CD4-positive, alpha-beta T cell treated with Interleukin-15 for 1 hour (primary cell): ENCODE data around the gene ZFP36L1.

Experiments used
- DNase-seq: peaks from one replicate; pipeline ENCODE4 v3.0.0-alpha.2; 2020

The ZFP36L1 gene

DNA sequence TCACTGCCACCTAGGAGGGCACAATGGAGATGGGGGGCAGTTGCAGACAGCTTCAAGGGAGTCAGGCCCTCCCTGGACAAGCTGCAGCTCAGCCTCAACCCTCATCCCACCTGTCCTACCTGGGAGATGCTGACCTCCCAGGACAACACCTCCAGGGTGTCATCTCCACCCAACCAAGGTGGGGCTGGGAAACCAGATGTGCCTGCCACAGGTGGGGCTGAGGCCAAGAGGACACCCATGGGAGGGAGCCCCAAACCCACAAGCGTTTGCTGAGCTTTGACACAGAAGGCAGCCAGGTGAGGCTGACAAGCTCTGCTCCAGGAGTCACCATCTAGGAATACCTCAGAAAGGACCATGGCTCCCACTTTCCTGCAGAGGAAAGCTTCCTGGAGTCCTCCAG is 31.5 kb downstream of the ZFP36L1 start:
- DNase-seq: no peak

DNA sequence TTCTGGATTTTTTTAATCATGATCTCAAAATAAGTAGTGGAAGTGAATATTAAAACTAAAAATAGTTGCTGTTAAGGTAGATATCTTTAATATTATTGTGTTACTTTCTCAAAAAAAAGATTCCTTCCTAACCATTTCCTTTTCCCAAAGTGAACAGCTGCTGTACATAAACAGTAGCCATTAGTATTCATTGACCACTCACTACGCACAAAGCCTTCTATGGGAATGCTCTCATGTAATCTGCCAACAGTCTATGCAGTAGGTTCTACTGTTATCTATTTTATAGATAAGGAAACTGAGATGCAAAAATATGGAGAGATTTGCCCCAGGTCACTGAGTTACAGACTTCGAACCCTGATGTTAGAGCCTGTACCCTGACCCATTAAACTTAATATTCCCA is 32.1 kb downstream of the ZFP36L1 start:
- DNase-seq: no peak

DNA sequence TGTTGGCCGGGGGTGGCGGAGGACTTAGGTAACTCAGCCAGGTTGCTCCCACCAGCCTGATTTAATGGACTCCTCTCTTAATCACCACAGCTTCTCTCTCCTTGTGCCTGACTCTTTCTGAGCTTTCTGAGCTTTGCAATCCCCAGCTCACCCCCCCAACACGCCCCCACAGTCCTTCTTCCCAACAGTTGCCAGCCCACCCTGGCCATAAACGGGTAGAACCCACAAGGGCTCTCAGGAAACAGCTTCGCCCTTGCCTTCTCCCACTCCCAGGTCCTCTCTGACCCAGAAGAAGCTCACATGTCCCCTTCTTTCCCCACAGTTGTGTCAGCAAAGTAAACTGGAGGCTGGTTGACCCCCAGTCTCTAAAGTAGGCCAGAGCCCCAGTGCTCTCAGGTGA is 32.9 kb downstream of the ZFP36L1 start:
- no peak for DNase-seq

DNA sequence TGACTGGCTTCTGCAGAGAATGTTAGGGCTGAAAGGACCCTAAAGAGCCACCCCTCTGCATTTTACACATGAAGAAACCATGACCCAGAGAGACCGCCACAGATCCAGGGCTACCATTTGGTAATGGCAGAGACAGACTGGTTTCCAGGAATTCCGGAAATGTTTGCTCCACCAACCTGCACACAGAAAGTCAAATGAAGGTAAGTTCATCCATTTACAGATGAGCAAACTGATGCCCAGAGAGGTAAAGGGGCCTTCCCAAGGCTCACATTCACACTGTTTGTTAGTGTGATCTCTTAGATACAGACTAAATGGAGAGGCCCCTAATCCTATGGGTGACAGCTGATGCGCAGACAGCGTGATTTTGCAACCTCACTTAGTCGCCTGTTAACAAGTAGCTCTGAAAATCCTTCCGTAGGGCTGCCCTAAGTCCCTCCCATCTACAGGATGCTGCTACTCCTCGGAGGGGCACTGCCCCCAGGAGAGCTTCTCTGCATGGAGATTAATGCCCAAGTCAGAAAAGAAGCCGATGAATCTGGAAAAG is 33.8 kb downstream of the ZFP36L1 start:
- DNase-seq: no peak

DNA sequence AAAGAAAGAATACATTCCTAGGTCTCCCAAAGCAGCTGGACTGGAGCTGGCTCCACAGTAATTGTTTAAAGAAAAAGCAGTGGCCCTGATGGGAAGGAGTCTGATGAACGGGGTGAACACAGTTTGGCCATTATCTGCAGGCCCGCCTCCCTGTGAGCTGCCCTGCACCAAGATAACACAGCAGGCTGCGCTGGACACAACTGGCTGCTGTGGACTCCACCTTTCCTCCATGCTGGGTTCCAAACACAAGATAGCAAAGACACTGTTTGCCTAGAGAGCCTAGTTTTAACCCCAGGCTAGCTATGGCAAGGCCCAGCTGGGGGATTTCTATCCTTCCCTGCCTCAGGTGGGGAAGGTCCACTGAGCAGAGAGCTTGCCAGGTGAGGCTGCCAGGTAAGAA is 34.6 kb downstream of the ZFP36L1 start:
- DNase-seq: no peak

DNA sequence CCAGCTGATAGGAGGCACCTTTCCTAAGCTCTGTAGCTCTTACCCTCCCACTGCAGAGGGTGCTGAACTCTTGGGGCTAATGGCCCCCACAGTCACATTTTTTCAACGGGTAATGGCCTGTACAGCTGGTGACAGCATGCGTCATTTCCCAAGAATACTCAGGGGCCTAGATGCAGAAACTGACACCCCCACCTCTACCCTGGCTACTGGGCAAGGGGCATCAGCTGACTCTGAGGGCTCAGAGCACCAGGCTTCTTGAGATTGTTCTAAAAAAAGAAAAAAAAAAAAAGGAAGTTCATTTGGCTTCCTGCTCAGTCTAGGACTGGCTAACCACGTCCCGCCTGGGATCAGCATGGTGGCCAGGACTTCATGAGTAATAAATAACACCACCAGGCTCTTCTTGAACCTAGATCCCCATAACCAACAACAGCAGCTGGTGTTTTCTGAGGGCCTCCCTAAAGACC is 35.2 kb downstream of the ZFP36L1 start:
- DNase-seq: peak; percentile 73

DNA sequence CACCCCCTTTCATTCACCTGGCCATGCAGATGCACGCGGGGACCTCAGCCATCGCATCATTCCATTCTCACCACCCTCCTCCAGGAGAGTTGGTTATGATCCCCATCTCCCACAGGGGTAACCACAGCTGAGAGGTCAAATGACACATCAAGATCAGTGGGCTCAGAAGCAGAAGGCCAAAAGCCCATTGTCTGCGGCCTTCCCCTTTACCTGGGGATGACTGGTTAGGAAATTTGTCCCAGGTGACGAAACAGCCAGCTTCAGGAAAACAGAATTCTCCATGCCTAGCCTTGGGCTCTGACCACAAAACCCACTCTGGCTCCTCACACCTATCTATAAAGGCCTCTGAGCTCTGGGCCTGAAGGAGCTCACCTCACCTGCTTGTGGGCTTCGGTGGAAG is 36.1 kb downstream of the ZFP36L1 start:
- DNase-seq: no peak

DNA sequence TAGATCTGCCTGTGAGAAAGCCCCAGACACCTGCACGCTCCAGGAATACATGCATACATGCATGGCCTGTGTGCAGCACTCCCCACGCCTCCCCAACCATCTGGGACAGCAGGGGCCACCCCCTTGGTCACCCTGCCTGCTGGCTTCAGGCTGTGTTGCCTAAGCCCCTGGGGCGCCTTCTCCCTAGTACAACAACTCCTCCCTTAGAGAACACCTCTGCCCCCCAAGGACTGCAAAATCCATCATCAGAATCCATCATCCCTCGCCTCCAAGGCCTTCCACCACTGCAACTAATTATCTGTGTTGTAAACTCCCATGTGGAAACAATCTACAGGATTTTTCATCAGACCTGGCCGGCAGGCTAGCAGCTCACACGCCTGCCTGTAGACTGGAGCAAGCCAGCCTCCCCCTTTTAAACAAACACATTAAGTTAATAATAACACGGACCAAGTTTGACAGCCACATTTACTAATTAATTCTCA is 36.8 kb downstream of the ZFP36L1 start:
- DNase-seq: no peak

DNA sequence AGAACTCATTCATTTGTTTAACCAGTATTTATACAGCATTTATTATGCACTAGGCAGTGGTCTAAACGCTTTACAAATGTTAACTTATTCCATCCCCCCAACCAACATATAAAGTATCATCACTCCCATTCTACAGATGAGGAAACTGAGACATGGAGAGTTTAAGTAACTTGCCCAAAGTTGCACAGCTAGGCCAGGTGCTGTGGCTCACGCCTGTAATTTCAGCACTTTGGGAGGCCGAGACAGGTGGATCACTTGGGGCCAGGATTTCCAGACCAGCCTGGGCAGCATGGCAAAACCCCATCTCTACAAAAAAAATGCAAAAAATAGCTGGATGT is 37.9 kb downstream of the ZFP36L1 start:
- no peak for DNase-seq

DNA sequence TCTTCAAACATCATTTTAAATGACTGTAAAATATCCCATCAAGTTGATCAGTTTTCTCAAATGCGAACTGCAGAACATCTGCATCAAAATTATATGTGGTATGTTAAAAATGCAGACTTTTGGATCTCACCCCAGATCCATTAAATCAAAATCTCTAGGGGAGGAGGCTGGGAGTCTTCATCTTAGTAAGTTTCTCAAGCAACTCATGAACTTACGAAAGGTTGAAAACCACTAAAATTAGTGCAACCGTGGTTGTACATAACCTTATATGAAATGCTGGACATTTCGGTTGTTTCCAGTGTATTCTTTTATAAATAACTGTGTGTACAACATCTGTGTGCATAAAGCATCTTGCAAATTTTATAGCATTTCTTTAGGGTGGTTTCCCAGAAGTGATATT is 39.2 kb downstream of the ZFP36L1 start:
- no peak for DNase-seq

DNA sequence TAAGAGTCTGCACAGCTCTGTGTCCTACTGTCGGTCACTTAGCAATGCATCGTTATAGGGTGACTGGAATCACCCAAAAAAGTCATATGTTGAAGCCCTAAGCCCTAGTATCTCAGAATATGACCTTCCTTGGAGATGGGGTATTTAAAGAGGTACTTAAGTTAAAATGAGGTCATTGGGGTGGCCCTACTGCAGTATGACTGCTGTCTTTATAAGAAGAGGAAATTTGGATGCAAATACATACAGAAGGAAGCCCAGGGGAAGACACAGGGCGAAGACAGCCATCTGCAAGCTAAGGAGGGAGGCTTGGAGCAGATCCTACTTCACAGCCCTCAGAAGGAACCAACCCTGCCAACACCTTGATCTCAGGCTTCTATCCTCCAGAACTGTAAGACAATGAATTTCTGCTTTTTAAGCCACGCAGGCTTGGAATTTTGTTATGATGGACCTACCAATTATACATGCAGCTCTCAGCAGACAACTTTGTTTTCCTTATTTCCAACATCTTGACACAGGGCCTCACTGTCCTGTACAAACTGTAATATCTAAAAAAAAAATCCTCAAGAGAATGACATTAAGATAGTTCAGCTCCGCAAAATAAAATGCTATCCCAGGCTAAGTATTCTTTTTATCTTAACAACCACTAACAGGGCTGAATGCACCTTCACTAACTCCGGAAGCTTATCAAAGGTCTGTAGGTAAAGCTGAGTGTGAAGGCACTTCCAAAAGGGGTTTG is 40.4 kb downstream of the ZFP36L1 start:
- no peak for DNase-seq

DNA sequence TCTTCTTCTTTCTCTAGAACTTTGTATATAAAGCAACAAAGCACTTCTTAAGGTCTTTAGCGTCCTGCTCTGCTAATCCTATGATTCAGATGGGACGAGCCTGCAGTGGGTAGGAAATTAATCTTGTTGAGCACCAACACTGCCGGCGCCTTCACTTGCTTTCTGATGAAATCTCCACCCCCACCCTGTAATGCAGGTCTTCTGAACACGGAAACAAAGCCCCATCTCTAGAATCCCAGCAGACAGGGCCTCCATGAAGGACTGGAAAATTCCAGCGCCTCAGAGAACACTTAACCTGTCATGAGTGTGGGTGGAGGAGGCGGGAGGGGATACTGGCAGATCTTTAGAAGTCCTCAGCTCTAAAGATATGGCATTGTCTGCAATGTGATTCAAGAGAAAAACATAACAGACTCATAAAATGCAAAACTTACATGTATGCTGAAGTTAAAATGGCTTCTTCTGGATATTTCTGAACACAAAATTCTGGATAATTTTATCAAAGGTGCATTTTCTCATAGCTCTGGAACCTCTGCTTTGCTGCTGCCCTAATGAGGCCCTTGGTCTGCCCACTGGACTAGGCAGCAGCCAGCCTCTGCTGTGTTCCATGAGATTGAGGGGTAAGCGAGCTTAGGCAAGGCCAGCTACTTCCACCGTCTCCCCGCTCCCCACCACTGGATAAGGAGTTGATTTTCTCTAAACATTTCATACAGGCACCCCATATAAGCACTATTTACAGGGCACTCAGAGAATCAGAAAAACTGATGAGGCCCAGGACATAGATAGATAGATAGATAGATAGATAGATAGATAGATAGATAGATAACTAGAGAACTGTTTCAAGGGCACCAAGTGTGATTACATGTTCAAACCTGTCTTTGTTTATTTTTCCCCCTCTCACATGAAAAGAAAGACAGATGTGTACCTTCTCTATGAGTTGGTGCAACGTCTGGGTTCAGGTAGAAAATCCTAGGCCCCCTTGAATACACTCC is 43.1 kb downstream of the ZFP36L1 start:
- no peak for DNase-seq

DNA sequence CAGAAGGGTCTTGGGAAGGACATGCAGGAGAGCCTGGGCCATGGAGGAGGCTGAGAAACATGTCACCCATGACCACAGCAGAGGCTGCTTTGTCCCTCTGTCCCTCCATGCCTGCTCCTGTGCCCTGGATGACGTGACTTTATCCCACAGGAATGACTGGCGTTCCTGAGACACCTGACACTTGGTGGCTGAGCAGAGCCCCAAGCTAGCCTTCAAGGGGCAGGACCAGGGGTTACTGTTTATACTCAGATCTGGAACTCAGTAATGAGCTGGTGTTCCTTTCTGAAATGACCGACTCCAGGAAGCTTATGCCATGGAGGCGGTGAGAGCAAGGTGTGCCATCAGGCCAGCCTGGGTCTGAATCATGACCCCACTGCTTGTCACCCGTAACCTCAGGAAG is 44.2 kb downstream of the ZFP36L1 start:
- no peak for DNase-seq

DNA sequence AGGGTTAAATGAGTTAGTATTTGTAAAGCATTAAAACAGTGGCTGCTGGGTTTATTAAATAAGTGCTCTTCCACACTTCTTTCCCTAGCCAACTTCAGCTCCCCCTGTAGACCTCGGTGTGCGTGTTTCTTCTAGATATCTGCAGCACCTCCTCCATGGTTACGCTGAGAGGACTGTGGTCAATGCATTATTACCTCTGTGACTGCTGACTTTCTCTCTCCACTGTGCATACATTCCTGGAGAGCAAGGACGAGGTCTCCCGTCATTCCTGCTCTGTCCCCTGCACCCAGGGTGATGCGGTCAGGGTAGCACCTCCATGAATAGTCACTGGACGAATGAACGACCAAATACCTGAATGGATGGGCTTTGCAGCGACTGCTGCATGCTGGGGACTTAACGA is 44.6 kb downstream of the ZFP36L1 start:
- DNase-seq: no peak

DNA sequence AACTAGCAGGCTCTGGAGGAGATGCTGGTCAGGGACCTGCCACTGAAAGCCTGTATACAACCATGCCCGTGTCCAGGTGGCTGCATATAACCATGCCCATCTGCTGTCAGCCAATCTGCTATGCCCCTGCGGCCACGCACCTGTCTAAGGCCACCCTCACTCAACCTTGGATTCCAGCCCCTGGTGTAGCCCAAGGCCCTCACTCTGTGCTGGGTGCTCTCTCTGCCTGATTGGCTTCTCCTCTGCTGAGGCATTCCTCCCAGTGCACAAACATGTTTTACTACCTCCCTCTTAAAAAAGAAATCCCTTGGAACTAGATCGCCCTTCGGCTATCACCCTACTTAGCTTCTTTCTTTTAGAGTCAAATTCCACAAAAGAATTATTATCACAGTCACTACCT is 45.5 kb downstream of the ZFP36L1 start:
- DNase-seq: no peak

DNA sequence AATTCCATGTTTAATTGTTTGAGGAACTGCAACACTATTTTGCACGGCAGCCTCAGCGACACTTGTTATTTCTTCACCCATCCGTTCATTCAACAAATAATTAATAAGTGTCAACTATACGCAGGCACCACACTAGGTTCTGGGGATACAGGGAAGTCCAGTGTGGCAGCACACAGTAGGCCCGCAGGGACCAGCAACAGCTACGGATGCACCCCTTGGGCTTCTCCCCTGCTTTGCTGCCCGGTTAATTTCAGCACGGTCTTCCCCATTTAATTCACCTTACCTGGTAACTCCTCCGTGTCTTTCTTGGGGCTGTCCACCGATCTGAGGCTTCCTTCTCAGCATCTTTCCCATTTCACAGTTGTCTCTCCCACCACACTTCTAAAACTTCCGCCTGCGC is 48.3 kb downstream of the ZFP36L1 start:
- DNase-seq: no peak

DNA sequence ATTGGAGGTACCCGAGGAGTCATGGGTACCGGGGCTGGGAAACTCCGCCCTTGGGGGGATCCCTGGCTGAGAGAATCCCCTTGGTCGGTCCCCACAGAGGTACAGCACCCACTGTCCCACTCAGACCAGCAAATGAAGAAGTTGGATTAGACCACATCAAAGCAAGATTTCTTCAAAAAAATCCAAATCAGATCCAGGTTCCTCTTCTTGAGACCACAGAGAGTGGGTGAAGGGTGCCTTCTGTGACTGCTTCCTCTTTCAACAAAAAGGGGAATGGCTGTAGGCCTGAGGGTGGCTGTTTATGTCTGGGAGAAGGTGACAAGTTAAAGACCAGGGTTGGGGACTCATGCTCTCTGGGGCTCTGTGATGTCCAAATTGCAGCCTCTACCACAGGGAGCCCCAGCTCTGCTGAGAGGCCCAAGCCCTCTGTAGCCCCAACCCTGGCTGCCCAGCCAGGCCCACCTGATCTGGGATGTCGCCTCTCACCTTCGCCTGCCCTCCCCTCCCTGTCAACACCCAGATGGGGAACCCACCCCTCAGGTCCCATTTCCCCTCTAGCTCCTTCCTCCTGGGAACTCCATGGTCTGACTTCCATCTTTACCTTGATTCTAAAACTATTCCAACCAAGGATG is 50.9 kb downstream of the ZFP36L1 start:
- DNase-seq: peak; percentile 76

DNA sequence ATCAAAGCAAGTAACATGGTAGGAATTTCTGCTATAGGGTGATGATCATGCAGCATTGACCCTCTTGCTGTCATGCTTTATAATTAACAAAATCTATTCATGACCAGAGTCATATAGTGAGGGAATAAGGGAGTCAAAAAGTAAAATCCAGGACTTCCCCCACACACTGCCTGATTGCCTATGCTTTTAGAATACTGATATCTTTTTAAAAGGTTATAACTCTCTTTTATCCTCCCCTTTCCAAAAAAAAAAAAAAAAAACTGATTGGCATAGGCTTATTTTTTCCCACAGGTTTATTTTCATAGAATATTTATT is 51.4 kb downstream of the ZFP36L1 start:
- no peak for DNase-seq

DNA sequence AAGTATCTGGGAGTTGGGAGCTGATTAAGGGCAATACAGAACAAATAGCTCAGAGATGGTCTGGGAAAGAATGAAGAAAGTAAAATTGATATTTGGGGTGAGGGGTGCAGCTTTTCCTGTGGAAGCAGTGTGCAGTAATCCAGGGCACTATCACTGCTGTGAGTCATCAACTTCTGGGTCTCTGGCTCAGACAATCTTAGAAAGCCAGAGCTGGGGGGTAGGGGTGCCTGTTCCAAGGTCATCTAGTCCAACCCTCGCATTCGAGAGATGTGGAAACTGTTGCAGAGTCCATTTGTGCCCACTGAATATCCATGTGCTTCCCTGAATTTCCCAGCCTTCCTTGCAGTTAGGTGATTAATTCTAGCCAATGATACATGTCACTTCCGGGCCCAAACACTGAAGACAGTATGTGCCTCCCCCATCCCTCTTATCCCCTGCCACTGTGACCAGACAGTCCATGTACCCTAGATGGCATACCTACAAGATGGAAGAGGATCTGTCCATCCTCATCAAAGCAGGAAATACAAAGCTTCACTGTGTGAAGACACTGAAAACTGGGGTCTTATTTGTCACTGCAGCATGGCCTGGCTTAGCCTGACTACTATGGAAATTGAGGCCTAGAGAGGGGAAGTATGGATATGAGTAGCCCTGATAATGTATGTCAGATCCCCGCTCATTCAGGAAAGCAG is 51.9 kb downstream of the ZFP36L1 start:
- no peak for DNase-seq

DNA sequence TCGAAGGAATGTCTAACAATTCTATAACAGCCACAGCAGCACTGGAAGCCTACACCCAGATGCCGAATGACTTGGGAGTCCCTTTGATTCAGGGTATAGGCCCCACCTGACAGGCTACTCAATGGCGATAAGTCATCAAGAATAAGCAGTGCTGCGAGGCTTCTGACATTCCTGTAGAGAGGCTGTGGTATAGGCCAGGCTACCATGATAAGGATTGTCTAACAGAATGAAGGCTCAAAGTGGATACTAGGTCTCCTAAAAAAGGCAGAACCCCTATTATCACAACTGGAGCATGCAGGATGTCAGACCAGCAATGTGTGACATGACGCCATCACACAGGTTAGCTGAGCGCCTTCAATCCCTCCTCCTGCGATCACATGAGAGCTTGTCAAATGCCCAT is 53.2 kb downstream of the ZFP36L1 start:
- DNase-seq: no peak

DNA sequence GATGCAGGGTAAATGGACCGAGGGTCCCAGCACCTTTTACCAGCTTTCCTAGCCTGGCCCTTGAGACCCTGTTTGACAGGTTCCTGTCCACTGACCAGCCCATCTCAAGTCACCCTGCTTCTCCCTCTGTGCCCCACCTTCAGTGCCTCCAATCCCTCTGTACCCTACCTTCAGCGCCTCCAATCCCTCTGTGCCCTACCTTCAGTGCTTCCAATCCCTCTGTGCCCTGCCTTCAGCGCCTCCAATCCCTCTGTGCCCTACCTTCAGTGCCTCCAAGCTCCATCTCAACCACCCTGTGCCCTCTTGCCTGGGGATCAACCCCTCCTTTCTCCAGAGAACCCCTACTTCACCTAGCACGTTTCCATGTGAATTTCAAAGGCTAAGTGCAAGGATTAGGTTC is 54.3 kb downstream of the ZFP36L1 start:
- DNase-seq: no peak
